Peyer's patch (tissue), 4 donors: ENCODE results near the gene CCNI2.

Source experiments
- POLR2A ChIP-seq, 2 donors: fragments of 450-650 bp; IDR thresholded peaks; one replicate each; pipeline ENCODE4 v1.5.1; 2017; ENCODE audit warnings: antibody characterized with exemption in 2 of 2, mild to moderate bottlenecking in 2 of 2, moderate library complexity in 2 of 2
- TF ChIP-seq, protein P1 (sequence below), 6 experiments: fragments of 450-650 bp in 4 of 6; fragments of 200-600 bp in 2 of 6; sonication (generic) in 1 of 6; IDR thresholded peaks; one replicate each; pipeline ENCODE4 v1.5.1; 2017 to 2019; ENCODE audit warnings: antibody characterized with exemption in 6 of 6, mild to moderate bottlenecking in 3 of 6, moderate library complexity in 1 of 6

DNA sequence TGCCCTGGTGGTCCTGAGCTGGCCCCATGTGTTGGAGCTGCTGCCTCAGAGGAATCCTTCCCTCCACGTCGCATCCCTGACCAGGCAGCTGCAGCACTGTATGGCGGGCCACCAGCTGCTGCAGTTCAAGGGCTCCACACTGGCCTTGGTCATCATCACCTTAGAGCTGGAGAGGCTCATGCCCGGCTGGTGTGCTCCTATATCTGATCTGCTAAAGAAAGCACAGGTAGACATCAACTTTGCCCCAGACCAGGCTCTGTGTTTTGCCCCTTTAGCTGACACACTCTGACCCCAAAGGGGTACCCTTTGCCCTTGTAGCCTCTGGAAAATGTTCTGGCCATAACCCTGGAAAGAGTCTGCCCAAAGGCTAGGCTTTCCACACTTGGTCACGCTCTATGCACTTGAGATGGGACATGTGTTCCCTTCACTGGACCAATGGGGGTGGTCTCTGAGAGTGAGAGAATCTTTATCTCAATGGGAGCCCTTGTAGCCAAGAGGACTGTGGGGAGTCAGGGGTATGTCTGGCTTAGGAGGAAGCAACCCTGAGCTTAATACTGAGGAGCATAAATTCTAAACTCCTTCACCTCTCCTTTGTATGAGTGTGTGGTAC lies 4.8 kb downstream of the CCNI2 start:
- TF ChIP-seq POLR2A (IDR thresholded peaks at IDR 0.05), result no peak
- TF ChIP-seq, protein P1, sequence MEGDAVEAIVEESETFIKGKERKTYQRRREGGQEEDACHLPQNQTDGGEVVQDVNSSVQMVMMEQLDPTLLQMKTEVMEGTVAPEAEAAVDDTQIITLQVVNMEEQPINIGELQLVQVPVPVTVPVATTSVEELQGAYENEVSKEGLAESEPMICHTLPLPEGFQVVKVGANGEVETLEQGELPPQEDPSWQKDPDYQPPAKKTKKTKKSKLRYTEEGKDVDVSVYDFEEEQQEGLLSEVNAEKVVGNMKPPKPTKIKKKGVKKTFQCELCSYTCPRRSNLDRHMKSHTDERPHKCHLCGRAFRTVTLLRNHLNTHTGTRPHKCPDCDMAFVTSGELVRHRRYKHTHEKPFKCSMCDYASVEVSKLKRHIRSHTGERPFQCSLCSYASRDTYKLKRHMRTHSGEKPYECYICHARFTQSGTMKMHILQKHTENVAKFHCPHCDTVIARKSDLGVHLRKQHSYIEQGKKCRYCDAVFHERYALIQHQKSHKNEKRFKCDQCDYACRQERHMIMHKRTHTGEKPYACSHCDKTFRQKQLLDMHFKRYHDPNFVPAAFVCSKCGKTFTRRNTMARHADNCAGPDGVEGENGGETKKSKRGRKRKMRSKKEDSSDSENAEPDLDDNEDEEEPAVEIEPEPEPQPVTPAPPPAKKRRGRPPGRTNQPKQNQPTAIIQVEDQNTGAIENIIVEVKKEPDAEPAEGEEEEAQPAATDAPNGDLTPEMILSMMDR (IDR thresholded peaks at IDR 0.05), result no peak
